Measurements from ENCODE around the gene SPC24. TPM values are rescaled to one million over a fixed set of nuclear protein-coding genes. Genes with fewer than 3 reads are reported as not detected.
"Not testable (repeated sequence)": the region's sequence is repeated elsewhere in the genome, so short reads cannot be mapped to it uniquely, and the experiment has no call there.

SPC24 gene
- total RNA-seq, 2 experiments from 2014 or later = 68.2 to 72.1 TPM

- no peak for DNase-seq
- Mint-ChIP-seq H3K4me3 (no peak overlapping the region), H3K27me3 (no peaks in the 10 kb centered on the region), H3K36me3 (ENCODE audit: low read depth) (peaks cover 68% of the 10 kb centered on the region), H3K4me1 (peaks cover 6% of the 10 kb centered on the region), H3K9me3 (no peaks in the 10 kb centered on the region), H3K27ac (no peak overlapping the region)
- POLR2A ChIA-PET = interaction anchor here (1.4 to 1.9 kb wide), 2 partner anchors 11 to 16 kb away, joined by 3 to 7 read pairs; partner anchors contain the start of gene LDLR
- CTCF ChIA-PET = interaction anchor here (1.7 kb wide), 1 partner anchor 21 kb away, joined by 4 read pairs; no protein-coding TSS in a partner anchor
Observed at GRCh38 chr19:11105014-11105636, 50.5 kb downstream of the SPC24 start.

- H3K27me3 Mint-ChIP-seq, H3K9me3 Mint-ChIP-seq, H3K27ac Mint-ChIP-seq, H3K4me3 Mint-ChIP-seq, DNase-seq: not testable (repeated sequence)
- peaks cover 75% of the 10 kb centered on the region for H3K36me3 Mint-ChIP-seq (ENCODE audit: low read depth)
- CTCF ChIA-PET = interaction anchor here (0.7 kb wide), 1 partner anchor 23 kb away, joined by 3 read pairs; no protein-coding TSS in a partner anchor
- POLR2A ChIA-PET = interaction anchor here (1.3 to 1.9 kb wide), 3 partner anchors 9 to 23 kb away, joined by 3 to 7 read pairs (median 4); no protein-coding TSS in a partner anchor
- H3K4me1 Mint-ChIP-seq = peaks cover 17% of the 10 kb centered on the region
Observed at GRCh38 chr19:11103667-11104066, 51.9 kb downstream of the SPC24 start.

DNA sequence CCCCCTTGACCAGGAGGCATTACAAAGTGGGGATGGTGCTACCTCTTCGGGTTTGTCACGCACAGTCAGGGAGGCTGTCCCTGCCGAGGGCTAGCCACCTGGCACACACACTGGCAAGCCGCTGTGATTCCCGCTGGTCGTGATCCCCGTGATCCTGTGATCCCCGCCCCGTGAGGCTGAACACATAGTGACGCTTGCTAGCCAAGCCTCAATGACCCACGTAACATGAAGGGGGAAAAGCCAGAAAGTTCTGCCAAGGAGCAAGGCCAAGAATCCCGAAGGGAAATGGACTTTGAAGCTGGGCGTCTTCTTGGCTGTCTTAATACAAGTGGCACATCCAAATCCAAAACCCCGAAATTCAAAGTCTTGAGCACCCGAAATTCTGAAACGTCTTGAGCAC, 52.6 kb downstream of the SPC24 start:
- H3K9me3 Mint-ChIP-seq = no peaks in the 10 kb centered on the region
- POLR2A ChIA-PET = interaction anchor here (1.7 kb wide), 1 partner anchor 23 kb away, joined by 3 read pairs; no protein-coding TSS in a partner anchor
- H3K36me3 Mint-ChIP-seq (ENCODE audit: low read depth) = peaks cover 75% of the 10 kb centered on the region
- no peaks in the 10 kb centered on the region for H3K27me3 Mint-ChIP-seq
- DNase-seq = no peak
- no peak overlapping the region for H3K27ac Mint-ChIP-seq
- H3K4me3 Mint-ChIP-seq = no peak overlapping the region
- CTCF ChIA-PET = no interaction called here
- peaks cover 19% of the 10 kb centered on the region for H3K4me1 Mint-ChIP-seq

- Mint-ChIP-seq H3K4me1 (peaks cover 33% of the 10 kb centered on the region), H3K27ac (no peak overlapping the region), H3K36me3 (ENCODE audit: low read depth) (peaks cover 77% of the 10 kb centered on the region), H3K27me3 (no peaks in the 10 kb centered on the region), H3K4me3 (no peak overlapping the region), H3K9me3 (no peaks in the 10 kb centered on the region)
- CTCF ChIA-PET = interaction anchor here (1.2 to 1.9 kb wide), 3 partner anchors 12 to 65 kb away, joined by 3 to 8 read pairs (median 5); partner anchors contain the start of gene LDLR
- POLR2A ChIA-PET = interaction anchor here (0.7 to 1.8 kb wide), 2 partner anchors 12 to 982 kb away, joined by 3 to 9 read pairs; partner anchors contain the start of gene LDLR
- DNase-seq = no peak
Observed at GRCh38 chr19:11101057-11101456, 54.5 kb downstream of the SPC24 start.

GRCh38 chr19:11100049-11100448, 55.5 kb downstream of the SPC24 start:
- Mint-ChIP-seq H3K9me3 (no peaks in the 10 kb centered on the region), H3K27me3 (no peaks in the 10 kb centered on the region), H3K4me3 (no peak overlapping the region), H3K4me1 (peaks cover 41% of the 10 kb centered on the region), H3K36me3 (ENCODE audit: low read depth) (peaks cover 78% of the 10 kb centered on the region), H3K27ac (peak overlapping the region; percentile 40)
- CTCF ChIA-PET = interaction anchor here (1.9 kb wide), 1 partner anchor 64 kb away, joined by 8 read pairs; no protein-coding TSS in a partner anchor
- POLR2A ChIA-PET = interaction anchor here (0.6 to 1.8 kb wide), 2 partner anchors 9 to 11 kb away, joined by 3 to 9 read pairs; partner anchors contain the start of gene LDLR
- no peak for DNase-seq

DNA sequence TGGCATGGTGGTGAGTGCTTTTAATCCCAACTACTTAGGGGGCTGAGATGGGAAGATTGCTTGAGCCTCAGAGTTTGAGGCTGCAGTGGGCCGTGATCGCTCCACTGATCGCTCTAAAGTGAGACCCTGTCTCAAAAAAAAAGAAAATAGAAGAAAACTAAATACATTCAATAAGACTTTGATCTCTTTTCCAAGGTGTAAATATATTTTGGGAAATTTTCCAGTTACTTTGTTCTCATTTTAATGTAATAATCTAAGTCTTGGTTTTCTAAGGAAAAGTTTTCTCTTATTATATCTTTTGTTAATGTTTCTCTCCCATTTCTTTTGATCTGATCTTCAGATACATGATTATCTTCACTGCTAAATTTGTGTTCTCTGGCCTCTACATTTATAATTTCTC, 56.7 kb downstream of the SPC24 start:
- CTCF ChIA-PET = interaction anchor here (3.4 kb wide), 1 partner anchor 27 kb away, joined by 14 read pairs; no protein-coding TSS in a partner anchor
- Mint-ChIP-seq H3K4me1 (peaks cover 51% of the 10 kb centered on the region), H3K4me3 (no peak overlapping the region), H3K27ac (no peak overlapping the region), H3K27me3 (no peaks in the 10 kb centered on the region), H3K36me3 (ENCODE audit: low read depth) (peaks cover 78% of the 10 kb centered on the region), H3K9me3 (no peaks in the 10 kb centered on the region)
- POLR2A ChIA-PET = interaction anchor here (0.7 to 2.4 kb wide), 2 partner anchors 10 to 24 kb away, joined by 3 to 10 read pairs; partner anchors contain the start of gene LDLR
- no peak for DNase-seq

- H3K27me3 Mint-ChIP-seq = no peaks in the 10 kb centered on the region
- no peak overlapping the region for H3K4me3 Mint-ChIP-seq
- POLR2A ChIA-PET = interaction anchor here (0.7 to 2.4 kb wide), 2 partner anchors 9 to 25 kb away, joined by 3 to 10 read pairs; partner anchors contain the start of gene LDLR
- no peaks in the 10 kb centered on the region for H3K9me3 Mint-ChIP-seq
- H3K36me3 Mint-ChIP-seq (ENCODE audit: low read depth) = peaks cover 78% of the 10 kb centered on the region
- CTCF ChIA-PET = interaction anchor here (3.4 kb wide), 1 partner anchor 28 kb away, joined by 14 read pairs; no protein-coding TSS in a partner anchor
- H3K4me1 Mint-ChIP-seq = peaks cover 53% of the 10 kb centered on the region
- no peak for DNase-seq
- no peak overlapping the region for H3K27ac Mint-ChIP-seq
Observed at GRCh38 chr19:11098327-11098726, 57.3 kb downstream of the SPC24 start.

DNA sequence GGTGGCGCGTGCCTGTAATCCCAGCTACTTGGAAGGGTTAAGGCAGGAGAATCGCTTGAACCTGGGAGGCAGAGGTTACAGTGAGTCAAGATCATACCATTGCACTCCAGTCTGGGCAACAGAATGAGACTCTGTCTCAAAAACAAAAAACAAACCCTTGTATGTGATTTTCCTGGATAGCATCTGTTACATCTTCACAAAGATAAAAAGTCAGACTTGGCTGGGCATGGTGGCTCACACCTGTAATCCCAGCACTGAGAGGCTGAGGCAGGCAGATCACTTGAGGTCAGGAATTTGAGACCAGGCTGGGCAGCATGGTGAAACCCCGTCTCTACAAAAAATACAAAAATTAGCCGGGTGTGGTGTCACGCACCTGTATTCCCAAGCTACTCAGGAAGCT, 58.2 kb downstream of the SPC24 start:
- Mint-ChIP-seq H3K4me1 (peaks cover 63% of the 10 kb centered on the region), H3K36me3 (ENCODE audit: low read depth) (peaks cover 78% of the 10 kb centered on the region)
- ChIA-PET CTCF (interaction anchor here (3.4 kb wide), 1 partner anchor 29 kb away, joined by 14 read pairs; no protein-coding TSS in a partner anchor), POLR2A (interaction anchor here (1.4 to 2.6 kb wide), 4 partner anchors 8 to 26 kb away, joined by 3 to 12 read pairs (median 10); partner anchors contain the start of gene LDLR)
- H3K4me3 Mint-ChIP-seq, H3K27me3 Mint-ChIP-seq, DNase-seq, H3K9me3 Mint-ChIP-seq, H3K27ac Mint-ChIP-seq: not testable (repeated sequence)

- Mint-ChIP-seq H3K4me1 (peaks cover 68% of the 10 kb centered on the region), H3K36me3 (ENCODE audit: low read depth) (peaks cover 83% of the 10 kb centered on the region), H3K27ac (peak overlapping the region; percentile 92), H3K9me3 (no peaks in the 10 kb centered on the region), H3K4me3 (peak overlapping the region; percentile 72), H3K27me3 (no peaks in the 10 kb centered on the region)
- ChIA-PET POLR2A (interaction anchor here (0.9 to 4.0 kb wide), 10 partner anchors 7 to 224 kb away, joined by 3 to 23 read pairs (median 4); partner anchors contain the start of gene LDLR), CTCF (interaction anchor here (0.8 to 3.9 kb wide), 4 partner anchors 28 to 60 kb away, joined by 3 to 40 read pairs (median 9); no protein-coding TSS in a partner anchor)
- peak; percentile 55 for DNase-seq
Observed at GRCh38 chr19:11096210-11096841, 59.3 kb downstream of the SPC24 start.

Other genes with a start within 250 kb of the SPC24 start
- gene YIPF2, start 227.1 kb downstream of the SPC24 start, total RNA-seq = 10 to 100 TPM; 23.8 to 26.0 TPM
- 10 to 100 TPM; 24.3 to 25.7 TPM for gene TIMM29, start 227.0 kb downstream of the SPC24 start, total RNA-seq
- 10 to 100 TPM; 89.8 to 97.6 TPM for gene SMARCA4, start 194.8 kb downstream of the SPC24 start, total RNA-seq
- 100 to 1,000 TPM; 150 to 160 TPM for gene LDLR, start 66.3 kb downstream of the SPC24 start, total RNA-seq
- 1 to 10 TPM; 2.3 to 2.8 TPM for gene KANK2, start 41.8 kb upstream of the SPC24 start, total RNA-seq
- not detected for gene ANGPTL8, start 83.8 kb upstream of the SPC24 start, total RNA-seq
- gene DOCK6, start 106.7 kb upstream of the SPC24 start, total RNA-seq = under 1 TPM; 0.35 to 0.68 TPM
- not detected for gene TSPAN16, start 140.4 kb upstream of the SPC24 start, total RNA-seq
- gene RAB3D, start 183.9 kb upstream of the SPC24 start, total RNA-seq = 1 to 10 TPM; 8.3 to 8.4 TPM
- 10 to 100 TPM; 32.6 to 35.1 TPM for gene TMEM205, start 190.5 kb upstream of the SPC24 start, total RNA-seq
- 10 to 100 TPM; 24.0 to 24.7 TPM for gene CCDC159, start 190.7 kb upstream of the SPC24 start, total RNA-seq
- gene PLPPR2, start 199.7 kb upstream of the SPC24 start, total RNA-seq = 1 to 10 TPM; 2.0 to 2.6 TPM
- 1 to 10 TPM; 2.6 to 2.9 TPM for gene SWSAP1, start 218.9 kb upstream of the SPC24 start, total RNA-seq
- gene EPOR, start 228.5 kb upstream of the SPC24 start, total RNA-seq = 10 to 100 TPM; 10.0 to 10.2 TPM